ENCODE measurements around the gene TSPAN3.

GRCh38 chr15:77032052-77032646 is 38.8 kb downstream of the TSPAN3 start:
- TF ChIP-seq JUND (IDR thresholded peaks at IDR 0.05), result no peak
- no peak for TF ChIP-seq REST (IDR thresholded peaks at IDR 0.05)
- TF ChIP-seq RAD21 (IDR thresholded peaks at IDR 0.05), result no peak
- no peak for TF ChIP-seq TAF1 (conservative IDR thresholded peaks at IDR 0.05)
- TF ChIP-seq, protein P1, sequence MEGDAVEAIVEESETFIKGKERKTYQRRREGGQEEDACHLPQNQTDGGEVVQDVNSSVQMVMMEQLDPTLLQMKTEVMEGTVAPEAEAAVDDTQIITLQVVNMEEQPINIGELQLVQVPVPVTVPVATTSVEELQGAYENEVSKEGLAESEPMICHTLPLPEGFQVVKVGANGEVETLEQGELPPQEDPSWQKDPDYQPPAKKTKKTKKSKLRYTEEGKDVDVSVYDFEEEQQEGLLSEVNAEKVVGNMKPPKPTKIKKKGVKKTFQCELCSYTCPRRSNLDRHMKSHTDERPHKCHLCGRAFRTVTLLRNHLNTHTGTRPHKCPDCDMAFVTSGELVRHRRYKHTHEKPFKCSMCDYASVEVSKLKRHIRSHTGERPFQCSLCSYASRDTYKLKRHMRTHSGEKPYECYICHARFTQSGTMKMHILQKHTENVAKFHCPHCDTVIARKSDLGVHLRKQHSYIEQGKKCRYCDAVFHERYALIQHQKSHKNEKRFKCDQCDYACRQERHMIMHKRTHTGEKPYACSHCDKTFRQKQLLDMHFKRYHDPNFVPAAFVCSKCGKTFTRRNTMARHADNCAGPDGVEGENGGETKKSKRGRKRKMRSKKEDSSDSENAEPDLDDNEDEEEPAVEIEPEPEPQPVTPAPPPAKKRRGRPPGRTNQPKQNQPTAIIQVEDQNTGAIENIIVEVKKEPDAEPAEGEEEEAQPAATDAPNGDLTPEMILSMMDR (IDR thresholded peaks at IDR 0.05; ENCODE audit: low read depth, low read length, missing input control), result no peak
- TF ChIP-seq GABPA (IDR thresholded peaks at IDR 0.05 in 1 of 2, conservative IDR thresholded peaks at IDR 0.05 in 1 of 2), result no peak
- no peak for TF ChIP-seq SP1 (IDR thresholded peaks at IDR 0.05)
- TF ChIP-seq, protein P2, sequence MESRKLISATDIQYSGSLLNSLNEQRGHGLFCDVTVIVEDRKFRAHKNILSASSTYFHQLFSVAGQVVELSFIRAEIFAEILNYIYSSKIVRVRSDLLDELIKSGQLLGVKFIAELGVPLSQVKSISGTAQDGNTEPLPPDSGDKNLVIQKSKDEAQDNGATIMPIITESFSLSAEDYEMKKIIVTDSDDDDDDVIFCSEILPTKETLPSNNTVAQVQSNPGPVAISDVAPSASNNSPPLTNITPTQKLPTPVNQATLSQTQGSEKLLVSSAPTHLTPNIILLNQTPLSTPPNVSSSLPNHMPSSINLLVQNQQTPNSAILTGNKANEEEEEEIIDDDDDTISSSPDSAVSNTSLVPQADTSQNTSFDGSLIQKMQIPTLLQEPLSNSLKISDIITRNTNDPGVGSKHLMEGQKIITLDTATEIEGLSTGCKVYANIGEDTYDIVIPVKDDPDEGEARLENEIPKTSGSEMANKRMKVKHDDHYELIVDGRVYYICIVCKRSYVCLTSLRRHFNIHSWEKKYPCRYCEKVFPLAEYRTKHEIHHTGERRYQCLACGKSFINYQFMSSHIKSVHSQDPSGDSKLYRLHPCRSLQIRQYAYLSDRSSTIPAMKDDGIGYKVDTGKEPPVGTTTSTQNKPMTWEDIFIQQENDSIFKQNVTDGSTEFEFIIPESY (IDR thresholded peaks at IDR 0.05), result no peak
- no peak for TF ChIP-seq HNF4G (IDR thresholded peaks at IDR 0.05)
- TF ChIP-seq ATF3 (IDR thresholded peaks at IDR 0.05), result no peak
- TF ChIP-seq, protein P3, sequence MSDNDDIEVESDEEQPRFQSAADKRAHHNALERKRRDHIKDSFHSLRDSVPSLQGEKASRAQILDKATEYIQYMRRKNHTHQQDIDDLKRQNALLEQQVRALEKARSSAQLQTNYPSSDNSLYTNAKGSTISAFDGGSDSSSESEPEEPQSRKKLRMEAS (IDR thresholded peaks at IDR 0.05), result no peak
- TF ChIP-seq EGR1 (IDR thresholded peaks at IDR 0.05; ENCODE audit: low read depth in 2 of 2), result no peak
- no peak for TF ChIP-seq YY1 (IDR thresholded peaks at IDR 0.05)

Data from liver (tissue), 3 donors.